DND-41 (cell line): ENCODE results near the gene PLCL1.

Experiments used
- EZH2 ChIP-seq: IDR thresholded peaks from 3 replicates; pipeline ENCODE4 v1.6.1; 2012; ENCODE audit warnings: borderline replicate concordance, low read depth, mild to moderate bottlenecking, moderate library complexity, low read length, inconsistent platforms; ENCODE audit not compliant: severe bottlenecking
- TF ChIP-seq, protein P1 (sequence below): IDR thresholded peaks from 2 replicates; pipeline ENCODE4 v1.5.1; 2012; ENCODE audit warnings: borderline replicate concordance, low read length, moderate library complexity, mild to moderate bottlenecking; ENCODE audit not compliant: poor library complexity, severe bottlenecking; ENCODE audit errors: extremely low read depth

GRCh38 chr2:198052741-198053140 is 248.3 kb downstream of the PLCL1 start:
- TF ChIP-seq, protein P1, sequence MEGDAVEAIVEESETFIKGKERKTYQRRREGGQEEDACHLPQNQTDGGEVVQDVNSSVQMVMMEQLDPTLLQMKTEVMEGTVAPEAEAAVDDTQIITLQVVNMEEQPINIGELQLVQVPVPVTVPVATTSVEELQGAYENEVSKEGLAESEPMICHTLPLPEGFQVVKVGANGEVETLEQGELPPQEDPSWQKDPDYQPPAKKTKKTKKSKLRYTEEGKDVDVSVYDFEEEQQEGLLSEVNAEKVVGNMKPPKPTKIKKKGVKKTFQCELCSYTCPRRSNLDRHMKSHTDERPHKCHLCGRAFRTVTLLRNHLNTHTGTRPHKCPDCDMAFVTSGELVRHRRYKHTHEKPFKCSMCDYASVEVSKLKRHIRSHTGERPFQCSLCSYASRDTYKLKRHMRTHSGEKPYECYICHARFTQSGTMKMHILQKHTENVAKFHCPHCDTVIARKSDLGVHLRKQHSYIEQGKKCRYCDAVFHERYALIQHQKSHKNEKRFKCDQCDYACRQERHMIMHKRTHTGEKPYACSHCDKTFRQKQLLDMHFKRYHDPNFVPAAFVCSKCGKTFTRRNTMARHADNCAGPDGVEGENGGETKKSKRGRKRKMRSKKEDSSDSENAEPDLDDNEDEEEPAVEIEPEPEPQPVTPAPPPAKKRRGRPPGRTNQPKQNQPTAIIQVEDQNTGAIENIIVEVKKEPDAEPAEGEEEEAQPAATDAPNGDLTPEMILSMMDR = no peak
- TF ChIP-seq EZH2 = no peak
